ENCODE measurements around the gene DDX59.

Gene DDX59

DNA sequence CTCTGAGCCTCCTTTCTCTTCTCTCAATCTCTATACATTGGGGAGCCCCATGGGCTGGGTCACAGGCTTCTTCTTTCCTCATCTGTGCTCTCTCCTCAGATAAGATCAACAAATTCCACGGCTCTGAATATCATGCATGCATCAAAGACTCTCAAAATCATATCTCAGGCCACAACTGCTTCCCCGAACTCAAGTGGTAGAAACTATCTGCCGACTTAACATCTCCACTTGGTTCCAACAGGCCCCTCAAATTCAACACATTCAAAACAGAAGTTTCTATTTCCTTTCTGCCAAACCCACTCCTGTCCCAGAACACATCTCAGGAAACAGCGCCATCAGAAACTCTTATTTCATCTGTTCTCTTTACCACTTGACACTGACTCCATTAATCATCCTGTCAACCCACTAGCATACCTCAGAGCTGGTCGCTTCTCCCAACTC lies 16.7 kb downstream of the DDX59 start:
- TF ChIP-seq, protein P1, sequence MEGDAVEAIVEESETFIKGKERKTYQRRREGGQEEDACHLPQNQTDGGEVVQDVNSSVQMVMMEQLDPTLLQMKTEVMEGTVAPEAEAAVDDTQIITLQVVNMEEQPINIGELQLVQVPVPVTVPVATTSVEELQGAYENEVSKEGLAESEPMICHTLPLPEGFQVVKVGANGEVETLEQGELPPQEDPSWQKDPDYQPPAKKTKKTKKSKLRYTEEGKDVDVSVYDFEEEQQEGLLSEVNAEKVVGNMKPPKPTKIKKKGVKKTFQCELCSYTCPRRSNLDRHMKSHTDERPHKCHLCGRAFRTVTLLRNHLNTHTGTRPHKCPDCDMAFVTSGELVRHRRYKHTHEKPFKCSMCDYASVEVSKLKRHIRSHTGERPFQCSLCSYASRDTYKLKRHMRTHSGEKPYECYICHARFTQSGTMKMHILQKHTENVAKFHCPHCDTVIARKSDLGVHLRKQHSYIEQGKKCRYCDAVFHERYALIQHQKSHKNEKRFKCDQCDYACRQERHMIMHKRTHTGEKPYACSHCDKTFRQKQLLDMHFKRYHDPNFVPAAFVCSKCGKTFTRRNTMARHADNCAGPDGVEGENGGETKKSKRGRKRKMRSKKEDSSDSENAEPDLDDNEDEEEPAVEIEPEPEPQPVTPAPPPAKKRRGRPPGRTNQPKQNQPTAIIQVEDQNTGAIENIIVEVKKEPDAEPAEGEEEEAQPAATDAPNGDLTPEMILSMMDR (IDR thresholded peaks at IDR 0.05; ENCODE audit: insufficient read depth, low read length, missing control alignments): no peak
- DNase-seq (ENCODE audit: low read depth, low spot score): no peak
- POLR2A ChIA-PET: no interaction called here
- CTCF ChIA-PET: no interaction called here
- no peak overlapping the region for H3K4me3 ChIP-seq (ENCODE audit: low read depth, low read length)

DNA sequence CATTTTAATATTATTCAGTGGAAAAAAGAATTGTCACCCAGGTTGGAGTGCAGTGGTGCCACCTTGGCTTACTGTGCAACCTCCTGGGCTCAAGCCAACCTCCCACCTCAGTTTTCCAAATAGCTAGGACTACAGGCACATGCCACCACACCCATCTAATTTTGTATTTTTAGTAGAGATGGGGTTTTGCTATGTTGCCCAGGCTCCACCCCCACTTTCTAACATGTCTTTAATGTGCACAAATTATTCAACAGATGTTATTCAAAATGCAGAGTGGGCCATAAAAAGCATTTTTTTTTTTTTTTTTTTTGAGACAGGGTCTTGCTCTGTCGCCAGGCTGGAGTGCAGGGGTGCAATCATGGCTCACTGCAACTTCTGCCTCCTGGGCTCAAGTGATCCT lies 17.3 kb downstream of the DDX59 start:
- no peak overlapping the region for H3K4me3 ChIP-seq (ENCODE audit: low read depth, low read length)
- no peak for DNase-seq (ENCODE audit: low read depth, low spot score)
- TF ChIP-seq, protein P1 (IDR thresholded peaks at IDR 0.05; ENCODE audit: insufficient read depth, low read length, missing control alignments): no peak
- ChIA-PET POLR2A (no interaction called here), CTCF (no interaction called here)

DNA sequence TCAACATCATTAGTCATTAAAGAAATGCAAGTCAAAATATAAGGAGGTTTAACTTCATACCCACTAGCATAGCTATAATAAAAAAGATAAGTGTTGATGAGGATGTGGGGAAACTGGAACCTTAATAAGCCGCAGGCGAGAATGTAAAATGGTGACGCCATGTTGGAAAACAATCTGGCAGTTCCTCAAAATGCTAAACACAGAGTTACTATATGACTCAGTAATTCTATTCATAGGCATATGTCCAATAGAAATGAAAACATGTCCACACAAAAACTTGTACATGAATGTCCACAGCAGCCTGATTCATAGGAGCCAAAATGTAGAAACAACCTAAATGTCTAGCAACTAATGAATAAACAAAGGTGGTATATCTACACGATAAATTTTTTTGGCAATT lies 23.2 kb downstream of the DDX59 start:
- ChIA-PET CTCF (interaction anchor here (1.4 kb wide), 1 partner anchor 24 kb away, joined by 3 read pairs; no protein-coding TSS in a partner anchor), POLR2A (no interaction called here)
- TF ChIP-seq, protein P1 (IDR thresholded peaks at IDR 0.05; ENCODE audit: insufficient read depth, low read length, missing control alignments): no peak
- H3K4me3 ChIP-seq (ENCODE audit: low read depth, low read length): no peak overlapping the region
- no peak for DNase-seq (ENCODE audit: low read depth, low spot score)

DNA sequence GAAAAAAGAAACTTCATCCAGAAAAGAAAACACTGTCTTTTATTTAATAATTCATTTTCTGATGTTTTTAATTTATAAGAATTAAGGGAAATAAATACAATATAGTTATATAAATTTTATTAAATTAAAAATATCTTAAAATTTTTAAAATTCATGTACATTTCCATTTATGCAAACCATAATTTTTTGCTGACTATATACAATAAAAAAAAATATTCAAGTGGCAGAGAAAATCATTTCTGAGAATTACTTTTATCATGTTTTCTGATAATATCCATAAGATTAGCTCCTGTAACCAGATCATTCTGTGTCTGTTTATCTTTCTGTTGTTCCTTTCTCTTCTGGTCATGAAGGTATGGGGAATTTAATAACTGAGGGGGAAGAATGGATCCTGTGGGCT lies 25.7 kb downstream of the DDX59 start:
- ChIA-PET POLR2A (no interaction called here), CTCF (interaction anchor here (1.0 kb wide), 1 partner anchor 87 kb away, joined by 3 read pairs; no protein-coding TSS in a partner anchor)
- H3K4me3 ChIP-seq (ENCODE audit: low read depth, low read length): no peak overlapping the region
- TF ChIP-seq, protein P1 (IDR thresholded peaks at IDR 0.05; ENCODE audit: insufficient read depth, low read length, missing control alignments): no peak
- DNase-seq (ENCODE audit: low read depth, low spot score): no peak

DNA sequence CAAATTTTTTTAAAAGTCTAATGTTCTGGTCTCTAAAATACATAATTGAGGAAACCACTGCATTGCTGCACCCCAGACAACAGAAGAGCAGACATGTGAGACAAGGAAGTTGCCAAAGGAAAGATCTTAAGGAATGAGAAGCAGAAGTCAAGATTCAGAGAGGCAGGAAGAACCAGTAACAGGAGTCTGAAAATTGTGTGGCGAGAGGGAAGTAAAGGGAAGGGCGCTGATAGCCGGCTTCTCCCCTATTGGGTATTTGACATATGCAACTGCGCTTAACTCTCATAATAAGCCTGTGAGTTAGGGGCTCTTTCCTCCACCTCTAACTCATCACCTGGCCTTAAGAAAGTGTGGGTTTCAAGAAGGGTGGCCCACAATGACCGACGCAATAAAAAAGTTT lies 27.2 kb downstream of the DDX59 start:
- TF ChIP-seq, protein P1 (IDR thresholded peaks at IDR 0.05; ENCODE audit: insufficient read depth, low read length, missing control alignments): no peak
- CTCF ChIA-PET: interaction anchor here (3.2 kb wide), 1 partner anchor 20 kb away, joined by 26 read pairs; no protein-coding TSS in a partner anchor
- no peak overlapping the region for H3K4me3 ChIP-seq (ENCODE audit: low read depth, low read length)
- DNase-seq (ENCODE audit: low read depth, low spot score): no peak
- POLR2A ChIA-PET: no interaction called here

DNA sequence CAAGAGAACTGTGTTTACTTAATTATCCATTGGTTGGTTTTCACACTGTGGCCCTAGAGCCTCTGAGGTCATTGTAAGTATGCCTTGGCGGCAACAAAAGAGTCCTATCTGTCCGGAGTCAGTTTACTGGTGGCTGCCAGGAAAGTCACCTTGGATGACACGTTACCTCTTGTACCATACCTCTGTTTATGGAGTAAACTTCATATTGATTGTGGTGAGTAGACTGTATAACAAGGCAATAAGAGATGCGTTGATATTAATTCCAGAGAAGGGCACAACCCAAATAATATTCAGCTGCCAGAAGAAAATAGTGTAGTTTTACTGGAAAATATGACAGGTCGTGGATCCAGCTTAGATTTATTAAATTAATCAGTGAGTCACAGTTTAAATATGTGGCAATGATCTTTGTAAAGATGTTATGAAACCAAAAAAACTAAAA lies 28.7 kb downstream of the DDX59 start:
- no peak overlapping the region for H3K4me3 ChIP-seq (ENCODE audit: low read depth, low read length)
- DNase-seq (ENCODE audit: low read depth, low spot score): no peak
- TF ChIP-seq, protein P1 (IDR thresholded peaks at IDR 0.05; ENCODE audit: insufficient read depth, low read length, missing control alignments): no peak
- ChIA-PET CTCF (interaction anchor here (0.8 to 3.2 kb wide), 2 partner anchors 19 to 197 kb away, joined by 3 to 26 read pairs; no protein-coding TSS in a partner anchor), POLR2A (no interaction called here)

Measured in AG04449 (cell line).